ENCODE measurements around the gene ANGPTL8. TPM values are rescaled to one million over a fixed set of nuclear protein-coding genes. Genes with fewer than 3 reads are reported as not detected.
A peak's percentile ranks its signal among the peaks of the same experiment; 100 is the strongest.

Gene ANGPTL8
- total RNA-seq, 1 donor from 2014 or later, result not detected

- TF ChIP-seq, protein P1, sequence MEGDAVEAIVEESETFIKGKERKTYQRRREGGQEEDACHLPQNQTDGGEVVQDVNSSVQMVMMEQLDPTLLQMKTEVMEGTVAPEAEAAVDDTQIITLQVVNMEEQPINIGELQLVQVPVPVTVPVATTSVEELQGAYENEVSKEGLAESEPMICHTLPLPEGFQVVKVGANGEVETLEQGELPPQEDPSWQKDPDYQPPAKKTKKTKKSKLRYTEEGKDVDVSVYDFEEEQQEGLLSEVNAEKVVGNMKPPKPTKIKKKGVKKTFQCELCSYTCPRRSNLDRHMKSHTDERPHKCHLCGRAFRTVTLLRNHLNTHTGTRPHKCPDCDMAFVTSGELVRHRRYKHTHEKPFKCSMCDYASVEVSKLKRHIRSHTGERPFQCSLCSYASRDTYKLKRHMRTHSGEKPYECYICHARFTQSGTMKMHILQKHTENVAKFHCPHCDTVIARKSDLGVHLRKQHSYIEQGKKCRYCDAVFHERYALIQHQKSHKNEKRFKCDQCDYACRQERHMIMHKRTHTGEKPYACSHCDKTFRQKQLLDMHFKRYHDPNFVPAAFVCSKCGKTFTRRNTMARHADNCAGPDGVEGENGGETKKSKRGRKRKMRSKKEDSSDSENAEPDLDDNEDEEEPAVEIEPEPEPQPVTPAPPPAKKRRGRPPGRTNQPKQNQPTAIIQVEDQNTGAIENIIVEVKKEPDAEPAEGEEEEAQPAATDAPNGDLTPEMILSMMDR (conservative IDR thresholded peaks at IDR 0.05; ENCODE audit: low read depth, low read length), result no peak
- DNase-seq (ENCODE audit: low read depth), result no peak
- no peak overlapping the region for H3K4me3 ChIP-seq (ENCODE audit: low read depth, low read length)
Measured at GRCh38 chr19:11237321-11237720, 2.1 kb upstream of the ANGPTL8 start.

- DNase-seq (ENCODE audit: low read depth), result no peak
- no peak overlapping the region for H3K4me3 ChIP-seq (ENCODE audit: low read depth, low read length)
- TF ChIP-seq, protein P1 (conservative IDR thresholded peaks at IDR 0.05; ENCODE audit: low read depth, low read length), result no peak
Measured at GRCh38 chr19:11238041-11238440, 1.4 kb upstream of the ANGPTL8 start.

GRCh38 chr19:11238781-11239376 is 540 bp upstream of the ANGPTL8 start:
- H3K4me3 ChIP-seq (ENCODE audit: low read depth, low read length), result no peak overlapping the region
- no peak for DNase-seq (ENCODE audit: low read depth)
- TF ChIP-seq, protein P1 (conservative IDR thresholded peaks at IDR 0.05; ENCODE audit: low read depth, low read length), result no peak

- TF ChIP-seq, protein P1 (conservative IDR thresholded peaks at IDR 0.05; ENCODE audit: low read depth, low read length), result no peak
- no peak overlapping the region for H3K4me3 ChIP-seq (ENCODE audit: low read depth, low read length)
- DNase-seq (ENCODE audit: low read depth), result no peak
Measured at GRCh38 chr19:11240008-11240444, 607 bp downstream of the ANGPTL8 start.

- TF ChIP-seq, protein P1 (conservative IDR thresholded peaks at IDR 0.05; ENCODE audit: low read depth, low read length), result no peak
- H3K4me3 ChIP-seq (ENCODE audit: low read depth, low read length), result no peak overlapping the region
- no peak for DNase-seq (ENCODE audit: low read depth)
Measured at GRCh38 chr19:11242025-11242424, 2.6 kb downstream of the ANGPTL8 start.

GRCh38 chr19:11242864-11243797 is 3.7 kb downstream of the ANGPTL8 start:
- TF ChIP-seq, protein P1 (conservative IDR thresholded peaks at IDR 0.05; ENCODE audit: low read depth, low read length), result peak; percentile 61
- no peak overlapping the region for H3K4me3 ChIP-seq (ENCODE audit: low read depth, low read length)
- DNase-seq (ENCODE audit: low read depth), result peak; percentile 13
